ENCODE results near the gene PDCL3.

- TF ChIP-seq POLR2AphosphoS5 (IDR thresholded peaks at IDR 0.05) (no peak), CTCF (IDR thresholded peaks at IDR 0.05) (no peak)
These were observed 36.8 kb downstream of the PDCL3 start for GRCh38 chr2:100599566-100599965.

Measured in prostate gland (tissue), 2 donors.